ENCODE results near the gene ABCA3. TPM values are rescaled to one million over a fixed set of nuclear protein-coding genes. Genes with fewer than 3 reads are reported as not detected.

Gene ABCA3
- total RNA-seq, 1 donor: 0.43 TPM

GRCh38 chr16:2297506-2297860 lies 43.0 kb downstream of the ABCA3 start:
- TF ChIP-seq, protein P1, sequence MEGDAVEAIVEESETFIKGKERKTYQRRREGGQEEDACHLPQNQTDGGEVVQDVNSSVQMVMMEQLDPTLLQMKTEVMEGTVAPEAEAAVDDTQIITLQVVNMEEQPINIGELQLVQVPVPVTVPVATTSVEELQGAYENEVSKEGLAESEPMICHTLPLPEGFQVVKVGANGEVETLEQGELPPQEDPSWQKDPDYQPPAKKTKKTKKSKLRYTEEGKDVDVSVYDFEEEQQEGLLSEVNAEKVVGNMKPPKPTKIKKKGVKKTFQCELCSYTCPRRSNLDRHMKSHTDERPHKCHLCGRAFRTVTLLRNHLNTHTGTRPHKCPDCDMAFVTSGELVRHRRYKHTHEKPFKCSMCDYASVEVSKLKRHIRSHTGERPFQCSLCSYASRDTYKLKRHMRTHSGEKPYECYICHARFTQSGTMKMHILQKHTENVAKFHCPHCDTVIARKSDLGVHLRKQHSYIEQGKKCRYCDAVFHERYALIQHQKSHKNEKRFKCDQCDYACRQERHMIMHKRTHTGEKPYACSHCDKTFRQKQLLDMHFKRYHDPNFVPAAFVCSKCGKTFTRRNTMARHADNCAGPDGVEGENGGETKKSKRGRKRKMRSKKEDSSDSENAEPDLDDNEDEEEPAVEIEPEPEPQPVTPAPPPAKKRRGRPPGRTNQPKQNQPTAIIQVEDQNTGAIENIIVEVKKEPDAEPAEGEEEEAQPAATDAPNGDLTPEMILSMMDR (IDR thresholded peaks at IDR 0.05; ENCODE audit: insufficient read depth, low read depth, low read length): no peak
- no peak for DNase-seq (ENCODE audit: low read depth)
- H3K4me3 ChIP-seq (ENCODE audit: low read depth, low read length): no peak overlapping the region

GRCh38 chr16:2296661-2297505 lies 43.6 kb downstream of the ABCA3 start:
- no peak overlapping the region for H3K4me3 ChIP-seq (ENCODE audit: low read depth, low read length)
- TF ChIP-seq, protein P1 (IDR thresholded peaks at IDR 0.05; ENCODE audit: insufficient read depth, low read depth, low read length): peak; percentile 52
- DNase-seq (ENCODE audit: low read depth): peak; percentile 16

DNA sequence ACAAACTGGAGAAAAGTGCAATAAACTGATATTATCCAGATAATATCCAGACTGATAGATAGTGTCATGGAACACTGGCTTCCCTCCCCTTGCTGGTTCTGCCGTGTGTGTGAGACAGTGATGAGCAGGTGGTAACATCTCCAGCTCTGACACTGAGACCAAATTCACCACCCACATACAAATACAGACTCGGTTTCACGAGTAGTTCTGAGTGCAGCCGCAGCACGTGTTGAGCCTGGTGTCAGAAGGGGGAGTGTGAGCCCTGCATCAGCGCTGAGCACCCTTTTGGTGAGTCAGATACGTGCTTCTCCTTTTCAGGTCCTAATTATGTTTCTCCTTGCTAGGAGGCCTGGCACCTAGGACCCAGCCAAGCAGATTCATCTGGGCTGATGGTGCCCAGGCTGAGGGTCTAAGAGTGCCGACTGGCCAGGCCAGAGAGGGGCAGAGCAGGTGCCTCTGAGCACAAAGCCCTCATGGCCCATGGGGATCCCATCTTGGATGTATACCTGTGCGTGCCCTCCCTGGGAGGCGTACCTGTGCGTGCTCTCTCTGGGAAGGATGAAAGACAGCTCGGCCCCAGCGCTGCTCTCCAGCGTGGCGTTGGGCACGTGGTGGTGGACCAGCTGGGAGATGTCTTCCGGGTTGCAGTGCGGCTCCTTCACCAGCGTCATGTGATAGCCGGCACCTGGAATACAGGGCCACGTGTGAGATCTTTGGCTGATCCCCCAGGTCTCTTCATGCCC lies 45.3 kb downstream of the ABCA3 start:
- TF ChIP-seq, protein P1 (IDR thresholded peaks at IDR 0.05; ENCODE audit: insufficient read depth, low read depth, low read length): no peak
- no peak overlapping the region for H3K4me3 ChIP-seq (ENCODE audit: low read depth, low read length)
- DNase-seq (ENCODE audit: low read depth): no peak

- H3K4me3 ChIP-seq (ENCODE audit: low read depth, low read length): no peak overlapping the region
These were observed 48.3 kb downstream of the ABCA3 start for GRCh38 chr16:2292221-2292620.

DNA sequence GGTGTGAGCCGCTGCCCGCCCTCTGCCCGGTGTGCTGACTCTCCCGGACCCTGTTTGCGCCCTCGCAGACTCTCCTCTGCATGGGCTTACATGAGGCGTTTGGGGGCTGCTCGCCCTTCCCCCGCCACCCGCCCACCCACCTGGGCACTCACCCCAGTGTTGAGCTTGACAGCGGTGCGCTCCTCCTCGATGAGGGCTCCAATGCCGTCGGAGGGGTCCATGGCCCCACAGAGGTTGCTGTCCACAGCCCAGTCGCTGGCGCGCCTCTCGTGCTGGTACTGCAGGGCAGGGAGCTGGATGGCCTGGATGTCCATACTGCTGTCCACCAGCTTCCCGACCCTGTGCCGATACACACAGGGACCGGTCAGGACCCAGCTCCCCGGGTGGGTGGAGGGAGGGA lies 51.2 kb downstream of the ABCA3 start:
- no peak for DNase-seq (ENCODE audit: low read depth)
- TF ChIP-seq, protein P1 (IDR thresholded peaks at IDR 0.05; ENCODE audit: insufficient read depth, low read depth, low read length): no peak
- H3K4me3 ChIP-seq (ENCODE audit: low read depth, low read length): no peak overlapping the region

More at GRCh38 chr16:2292221-2292620, 48.3 kb downstream of the ABCA3 start:
- TF ChIP-seq, protein P1 (IDR thresholded peaks at IDR 0.05; ENCODE audit: insufficient read depth, low read depth, low read length): no peak
- no peak for DNase-seq (ENCODE audit: low read depth)

- H3K4me3 ChIP-seq (ENCODE audit: low read depth, low read length): no peak overlapping the region
- TF ChIP-seq, protein P1 (IDR thresholded peaks at IDR 0.05; ENCODE audit: insufficient read depth, low read depth, low read length): no peak
- no peak for DNase-seq (ENCODE audit: low read depth)
These were observed 51.8 kb downstream of the ABCA3 start for GRCh38 chr16:2288726-2289125.

Data from fibroblast of villous mesenchyme (primary cell).